Measurements from ENCODE around the gene NTN3. TPM values are rescaled to one million over a fixed set of nuclear protein-coding genes. Genes with fewer than 3 reads are reported as not detected.

NTN3 gene
- total and polyA plus RNA-seq, 11 donors: 0.09 to 0.50 (median 0.20) TPM; not detected in 5

GRCh38 chr16:2500430-2500917 is 29.4 kb downstream of the NTN3 start:
- Histone ChIP-seq H3K9me3 (no peaks in the 10 kb centered on the region), H3K27ac (no peak overlapping the region), H3K36me3 (peaks cover 0 to 19% (median 3%) of the 10 kb centered on the region in 9 donors), H3K4me1 (peaks cover 0 to 60% (median 42%) of the 10 kb centered on the region in 12 donors), H3K27me3 (no peaks in the 10 kb centered on the region), H3K4me3 (no peak overlapping the region)
- intact Hi-C loops (cut with DNase I): loop anchor here in 9 of 10 donors (2.0 to 10.0 kb wide), 10 partner anchors 26 to 496 kb away; partner anchors contain the start of genes ABCA3 (in 7 of the 9), CCNF (in 4 of the 9), TBC1D24 (in 1 of the 9) and ZNF598 (in 1 of the 9)
- DNase-seq (peak in 1 of 5 donors; percentile 64), ATAC-seq (no peak)
- TF ChIP-seq POLR2A (IDR thresholded peaks at IDR 0.05): no peak
- TF ChIP-seq, protein P1, sequence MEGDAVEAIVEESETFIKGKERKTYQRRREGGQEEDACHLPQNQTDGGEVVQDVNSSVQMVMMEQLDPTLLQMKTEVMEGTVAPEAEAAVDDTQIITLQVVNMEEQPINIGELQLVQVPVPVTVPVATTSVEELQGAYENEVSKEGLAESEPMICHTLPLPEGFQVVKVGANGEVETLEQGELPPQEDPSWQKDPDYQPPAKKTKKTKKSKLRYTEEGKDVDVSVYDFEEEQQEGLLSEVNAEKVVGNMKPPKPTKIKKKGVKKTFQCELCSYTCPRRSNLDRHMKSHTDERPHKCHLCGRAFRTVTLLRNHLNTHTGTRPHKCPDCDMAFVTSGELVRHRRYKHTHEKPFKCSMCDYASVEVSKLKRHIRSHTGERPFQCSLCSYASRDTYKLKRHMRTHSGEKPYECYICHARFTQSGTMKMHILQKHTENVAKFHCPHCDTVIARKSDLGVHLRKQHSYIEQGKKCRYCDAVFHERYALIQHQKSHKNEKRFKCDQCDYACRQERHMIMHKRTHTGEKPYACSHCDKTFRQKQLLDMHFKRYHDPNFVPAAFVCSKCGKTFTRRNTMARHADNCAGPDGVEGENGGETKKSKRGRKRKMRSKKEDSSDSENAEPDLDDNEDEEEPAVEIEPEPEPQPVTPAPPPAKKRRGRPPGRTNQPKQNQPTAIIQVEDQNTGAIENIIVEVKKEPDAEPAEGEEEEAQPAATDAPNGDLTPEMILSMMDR (IDR thresholded peaks at IDR 0.05): no peak
- 84 to 89% (median 87%) methylated on average over 8 to 20 of the region's 20 CpGs for whole genome bisulfite sequencing, 4 donors

DNA sequence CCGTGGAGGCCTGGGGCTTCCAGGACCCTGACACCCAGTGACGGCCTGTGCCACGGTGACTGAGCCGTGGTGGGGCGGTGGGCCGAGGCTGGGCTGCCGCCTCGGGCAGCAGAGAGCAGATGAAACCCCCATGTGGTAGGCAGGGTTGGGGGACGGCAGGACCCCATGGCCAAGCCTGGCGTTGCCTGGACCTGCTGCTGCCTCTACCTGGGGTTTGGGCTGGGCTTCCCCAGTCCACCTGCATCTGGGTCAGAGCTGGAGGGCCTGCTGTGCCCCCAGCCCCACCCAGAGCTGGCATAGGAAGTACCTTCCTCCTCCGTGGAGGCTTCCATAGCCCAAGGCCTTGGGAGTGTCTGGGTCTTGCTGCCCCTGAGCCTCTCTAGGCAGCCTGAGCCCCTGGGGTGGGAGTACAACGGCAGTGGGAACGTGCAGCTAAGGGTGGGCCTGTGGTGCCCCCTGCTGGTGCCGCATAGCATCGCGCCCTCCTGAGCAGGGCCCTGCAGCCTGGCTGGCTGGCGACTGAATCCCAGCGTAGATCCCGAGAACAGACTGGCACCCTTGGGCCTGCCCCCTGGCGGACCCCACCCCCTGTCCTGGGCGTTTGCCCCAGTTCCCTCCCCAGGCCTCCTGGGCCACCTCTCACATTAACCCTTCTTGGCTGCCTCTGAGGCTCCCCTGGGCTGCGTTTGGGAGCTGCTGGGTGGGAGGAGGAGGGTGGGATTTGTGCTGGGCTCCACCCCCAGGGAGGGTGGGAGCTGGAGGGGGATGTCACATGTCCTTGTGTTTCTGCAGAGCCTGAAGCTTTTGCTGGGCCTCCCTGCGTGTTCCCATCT is 30.0 kb downstream of the NTN3 start:
- Histone ChIP-seq H3K4me3 (peak overlapping the region in 9 of 12 donors; percentile 9 to 56 (median 38)), H3K9me3 (no peaks in the 10 kb centered on the region), H3K27me3 (no peaks in the 10 kb centered on the region), H3K36me3 (peaks cover 0 to 16% (median 3%) of the 10 kb centered on the region in 9 donors), H3K4me1 (peaks cover 0 to 65% (median 42%) of the 10 kb centered on the region in 12 donors), H3K27ac (peak overlapping the region in 5 of 12 donors; percentile 42 to 64 (median 61))
- intact Hi-C loops (cut with DNase I): loop anchor here (1.0 to 10.0 kb wide), 12 partner anchors 26 to 496 kb away; partner anchors contain the start of genes ABCA3 (in 8 of the 10), CCNF (in 4 of the 10), TBC1D24 (in 1 of the 10) and ZNF598 (in 1 of the 10)
- peak; percentile 81 to 91 (median 84) for DNase-seq
- no peak for TF ChIP-seq POLR2A (IDR thresholded peaks at IDR 0.05)
- TF ChIP-seq, protein P1 (IDR thresholded peaks at IDR 0.05): peak; percentile 97 to 100 (median 99)
- ATAC-seq: peak; percentile 72 to 87 (median 83)
- 38 to 79% (median 58%) methylated on average over 11 to 23 of the region's 23 CpGs for WGBS, 4 donors

DNA sequence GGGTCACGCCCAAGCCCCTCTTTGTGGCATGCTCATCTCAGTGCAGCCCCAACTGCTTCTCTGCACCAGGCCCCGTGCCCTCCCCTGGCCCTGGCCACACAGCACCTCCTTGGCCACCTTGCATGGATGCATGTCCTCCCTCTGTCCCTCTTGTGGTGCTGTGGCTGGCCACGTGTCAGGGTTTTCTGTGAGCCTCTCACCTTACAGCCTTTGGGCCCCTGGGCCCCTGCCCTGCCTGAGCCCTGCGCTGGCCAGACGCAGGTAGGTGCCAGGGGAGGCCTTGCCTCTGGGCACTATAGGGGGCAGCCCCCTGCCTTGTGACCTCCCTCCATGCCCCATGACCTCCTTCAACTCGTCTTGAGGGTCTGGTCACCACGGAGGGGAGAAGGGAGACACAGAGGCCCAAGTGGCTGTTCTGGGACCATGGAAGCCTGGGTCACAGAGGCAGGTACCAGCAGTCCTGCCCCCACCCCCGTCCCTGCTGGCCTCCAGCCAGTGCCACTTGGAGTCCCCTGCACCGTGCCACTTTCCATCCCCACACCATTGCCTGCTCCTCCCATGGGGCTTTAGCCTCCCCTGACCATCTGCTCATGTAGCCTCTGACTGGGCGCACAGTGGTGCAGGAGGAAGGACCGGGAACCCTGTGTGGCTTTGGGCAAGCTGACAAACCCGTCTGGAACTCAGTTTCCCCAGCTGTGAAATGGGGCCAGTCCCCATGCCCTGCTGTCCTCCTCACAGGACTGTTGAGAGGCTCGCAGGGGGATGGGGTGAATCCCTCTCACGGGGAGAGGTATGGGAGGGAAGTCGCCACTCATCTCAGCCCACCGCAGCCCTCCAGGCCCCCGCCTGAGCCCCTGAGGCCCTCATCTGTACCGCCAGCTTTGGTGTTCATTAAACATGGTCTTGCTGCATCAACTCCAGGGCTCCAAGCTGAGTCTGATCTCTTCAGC is 31.1 kb downstream of the NTN3 start:
- Histone ChIP-seq H3K27me3 (no peaks in the 10 kb centered on the region), H3K9me3 (no peaks in the 10 kb centered on the region), H3K4me1 (peaks cover 0 to 59% (median 36%) of the 10 kb centered on the region in 12 donors), H3K4me3 (peak overlapping the region in 3 of 12 donors; percentile 37 to 56 (median 39)), H3K36me3 (peaks cover 0 to 6% (median 0%) of the 10 kb centered on the region in 9 donors), H3K27ac (peak overlapping the region in 3 of 12 donors; percentile 19 to 64 (median 56))
- TF ChIP-seq POLR2A (IDR thresholded peaks at IDR 0.05): no peak
- TF ChIP-seq, protein P1 (IDR thresholded peaks at IDR 0.05): no peak
- intact Hi-C loops (cut with DNase I): loop anchor here (1.0 to 10.0 kb wide), 12 partner anchors 27 to 497 kb away; partner anchors contain the start of genes ABCA3 (in 8 of the 10), CCNF (in 4 of the 10), TBC1D24 (in 1 of the 10) and ZNF598 (in 1 of the 10)
- DNase-seq (no peak), ATAC-seq (no peak)
- 71 to 87% (median 78%) methylated on average over 7 to 18 of the region's 18 CpGs for WGBS, 4 donors

All from heart left ventricle (tissue), 16 donors.